Right lung (tissue), 10 donors: ENCODE results near the gene NLGN1. TPM values are rescaled to one million over a fixed set of nuclear protein-coding genes. Genes with fewer than 3 reads are reported as not detected.
"Not testable (repeated sequence)": the region's sequence is repeated elsewhere in the genome, so short reads cannot be mapped to it uniquely, and the experiment has no call there.

Source experiments
- DNase-seq, 2 donors: peaks; one replicate each; pipeline ENCODE4 v3.0.0-alpha.2; 2013
- long read RNA-seq, 8 donors: transcript quantifications; one replicate each; lab custom pipeline, GENCODE V29; 2026
- polyA plus RNA-seq, 5 donors: library from polyadenylated mRNA; unstranded; fragments of 120-200 nt; gene quantifications; one replicate each; pipeline versions ENCODE4 v1.2.1 to v1.2.3, GENCODE V29; 2013; ENCODE audit warnings: inconsistent platforms in 1 of 5, low replicate concordance in 1 of 5; ENCODE audit not compliant: insufficient read length in 5 of 5, insufficient read depth in 1 of 5

NLGN1 gene
- polyA plus RNA-seq, result 10 to 100 TPM in 1 of 5 donors, 1 to 10 TPM in 4; 3.3 to 11.4 (median 8.6) TPM
- long read RNA-seq, donor 1, partial matches to known transcripts, result 0 of 1 reads
- long read RNA-seq, donor 1, other reads (novel, unspliced or antisense), result 0 of 1 reads
- long read RNA-seq, donor 2, partial matches to known transcripts, result 0 of 1 reads
- long read RNA-seq, donor 2, other reads (novel, unspliced or antisense), result 0 of 1 reads
- long read RNA-seq, donor 3, partial matches to known transcripts, result 0 of 1 reads
- long read RNA-seq, donor 3, other reads (novel, unspliced or antisense), result 0 of 1 reads
- long read RNA-seq, donor 4, result 0 reads
- long read RNA-seq, donor 5, transcript NLGN1-202 (3 exons, 1,827 nt), result major isoform, 5 of 5 reads
- long read RNA-seq, donor 5, partial matches to known transcripts, result 0 of 5 reads
- long read RNA-seq, donor 5, other reads (novel, unspliced or antisense), result 0 of 5 reads
- long read RNA-seq, donor 6, partial matches to known transcripts, result 0 of 2 reads
- long read RNA-seq, donor 6, other reads (novel, unspliced or antisense), result 0 of 2 reads
- long read RNA-seq, donor 7, partial matches to known transcripts, result 0 of 1 reads
- long read RNA-seq, donor 7, other reads (novel, unspliced or antisense), result 0 of 1 reads
- long read RNA-seq, donor 8, partial matches to known transcripts, result 0 of 1 reads
- long read RNA-seq, donor 8, other reads (novel, unspliced or antisense), result 0 of 1 reads

GRCh38 chr3:173397161-173398110, at the start of gene NLGN1:
TSS of gene NLGN1 (plus strand) at chr3:173397744.
- DNase-seq, result peak; percentile 84 to 85

GRCh38 chr3:173351886-173352285, 45.7 kb upstream of the NLGN1 start:
- no peak for DNase-seq

DNA sequence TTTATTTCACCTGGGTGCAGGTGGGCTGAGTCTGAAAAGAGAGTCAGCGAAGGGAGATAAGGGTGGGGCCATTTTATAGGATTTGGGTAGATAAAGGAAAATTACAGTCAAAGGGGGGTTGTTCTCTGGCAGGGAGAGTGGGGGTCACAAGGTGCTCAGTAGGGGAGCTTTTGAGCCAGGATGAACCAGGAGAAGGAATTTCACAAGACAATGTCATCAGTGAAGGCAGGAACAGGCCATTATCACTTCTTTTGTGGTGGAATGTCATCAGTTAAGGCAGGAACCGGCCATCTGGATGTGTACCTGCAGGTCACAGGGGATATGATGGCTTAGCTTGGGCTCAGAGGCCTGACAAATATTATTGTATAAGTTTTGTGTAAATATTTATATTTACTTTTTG, 44.4 kb upstream of the NLGN1 start:
- DNase-seq, result not testable (repeated sequence)

DNA sequence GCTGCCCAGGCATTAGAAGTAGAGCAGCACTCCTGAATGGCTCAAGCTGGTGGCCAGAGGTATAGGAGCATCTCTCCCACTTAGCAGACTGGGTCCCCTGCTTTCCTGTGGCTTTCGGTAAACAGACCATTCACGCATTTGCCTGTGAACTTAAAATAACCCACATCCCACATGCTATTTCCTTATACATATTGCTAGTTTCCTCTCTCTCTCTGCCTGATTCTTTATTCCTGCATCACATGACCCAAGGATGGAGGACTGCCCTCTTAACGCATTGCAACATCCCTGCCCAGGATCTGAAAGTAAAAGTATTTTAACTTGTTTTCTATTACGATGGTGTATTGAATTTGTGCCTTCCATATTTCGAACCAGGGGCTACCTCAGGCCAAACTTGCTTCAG, 43.4 kb upstream of the NLGN1 start:
- no peak for DNase-seq

DNA sequence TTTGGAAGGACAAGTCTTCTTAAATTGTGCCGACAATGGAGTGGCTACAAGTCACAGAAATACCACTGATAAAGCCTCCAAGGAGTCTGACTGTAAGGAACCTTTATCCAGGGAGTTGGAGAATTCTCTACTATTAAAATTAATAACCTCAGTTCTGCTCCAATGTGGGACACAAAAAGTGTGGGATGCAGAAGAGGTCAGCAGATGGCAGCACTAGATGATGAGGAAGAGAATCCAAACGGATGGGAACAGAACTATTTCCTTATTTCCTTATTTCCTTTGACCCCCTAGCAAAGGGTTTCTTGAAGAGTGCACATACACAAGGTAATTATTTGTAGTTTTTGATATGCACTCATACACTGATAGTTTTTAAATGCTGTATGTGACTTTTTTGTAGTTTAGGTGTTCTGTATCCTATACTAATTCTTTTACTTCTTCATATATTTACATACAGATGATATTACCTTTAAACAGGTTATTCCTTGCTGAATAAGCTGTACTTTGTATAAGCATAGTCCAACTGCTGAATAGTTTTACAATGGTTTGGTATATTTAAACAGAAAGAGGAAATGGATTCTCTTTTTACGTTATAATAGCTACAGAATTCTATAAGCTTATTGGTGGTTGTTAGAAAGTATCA, 25.6 kb upstream of the NLGN1 start:
- peak; percentile 12 to 36 for DNase-seq

DNA sequence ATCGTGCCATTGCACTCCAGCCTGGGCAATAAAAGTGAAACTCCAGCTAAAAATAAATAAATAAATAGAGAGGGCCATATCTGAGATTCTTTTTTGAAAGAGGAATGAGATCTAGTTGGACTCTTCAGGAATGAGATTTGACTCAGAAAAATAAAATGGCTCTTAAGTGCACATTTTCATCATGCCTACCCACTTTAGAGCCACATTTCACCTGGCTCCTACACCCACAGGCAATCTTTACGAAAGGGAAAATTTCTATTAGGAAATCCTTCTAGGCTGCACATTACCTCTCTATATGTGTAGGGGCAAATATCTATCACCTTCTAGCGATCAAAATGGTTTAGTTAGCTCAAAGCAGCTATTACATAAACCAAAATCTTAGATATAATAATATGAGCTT, 16.9 kb upstream of the NLGN1 start:
- DNase-seq, result no peak

DNA sequence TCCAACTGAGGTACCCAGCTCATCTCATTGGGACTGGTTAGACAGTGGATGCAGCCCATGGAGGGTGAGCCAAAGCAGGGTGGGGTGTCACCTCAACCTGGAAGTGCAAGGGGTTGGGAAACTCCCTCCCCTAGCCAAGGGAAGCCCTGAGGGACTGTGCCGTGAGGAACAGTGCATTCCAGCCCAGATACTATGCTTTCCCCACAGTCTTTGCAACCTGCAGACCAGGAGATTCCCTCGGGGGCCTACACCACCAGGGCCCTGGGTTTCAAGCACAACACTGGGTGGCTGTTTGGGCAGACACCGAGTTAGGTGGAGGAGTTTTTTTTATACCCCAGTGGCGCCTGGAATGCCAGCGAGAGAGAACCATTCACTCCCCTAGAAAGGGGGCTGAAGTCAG, 15.6 kb upstream of the NLGN1 start:
- not testable (repeated sequence) for DNase-seq

GRCh38 chr3:173395073-173395411, 2.5 kb upstream of the NLGN1 start:
- DNase-seq, result no peak

DNA sequence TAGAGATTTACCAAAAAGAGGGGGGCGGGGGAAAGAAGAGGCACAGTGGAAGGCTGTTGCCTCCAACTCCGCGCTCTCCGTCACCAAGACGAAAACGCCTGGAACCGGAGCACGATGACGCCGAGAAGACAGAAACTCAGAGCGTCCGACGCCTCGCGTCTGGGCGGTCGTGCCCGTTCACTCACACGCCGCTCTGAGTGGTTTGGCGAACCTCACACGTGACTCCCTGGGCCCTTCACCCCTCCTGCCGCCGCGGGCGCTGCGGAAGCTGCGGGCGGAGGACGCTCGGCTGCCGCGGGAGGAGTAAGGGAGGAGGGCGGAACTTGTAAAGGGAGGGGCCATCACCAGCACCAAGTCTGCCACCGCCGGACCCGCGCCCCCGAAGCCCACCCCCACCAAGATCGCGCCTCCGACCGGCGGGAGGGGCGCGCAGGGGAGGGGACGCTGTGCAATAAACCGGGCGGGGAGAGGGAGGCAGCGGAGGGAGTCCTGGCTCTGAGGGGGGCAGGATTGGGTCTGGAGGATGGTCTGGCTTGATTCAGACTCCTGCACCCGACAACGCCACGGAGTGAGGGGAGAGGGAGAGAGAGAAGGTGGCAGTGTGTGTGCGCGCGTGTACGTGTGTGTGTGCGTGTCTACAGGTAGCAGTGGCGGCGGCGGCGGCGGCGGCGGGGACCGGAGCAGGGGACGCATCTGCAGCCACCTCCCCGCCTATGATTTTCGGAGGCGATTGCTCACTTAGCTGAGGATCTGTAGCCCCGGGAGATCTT, 1.9 kb upstream of the NLGN1 start:
- DNase-seq, result peak; percentile 88 to 90

DNA sequence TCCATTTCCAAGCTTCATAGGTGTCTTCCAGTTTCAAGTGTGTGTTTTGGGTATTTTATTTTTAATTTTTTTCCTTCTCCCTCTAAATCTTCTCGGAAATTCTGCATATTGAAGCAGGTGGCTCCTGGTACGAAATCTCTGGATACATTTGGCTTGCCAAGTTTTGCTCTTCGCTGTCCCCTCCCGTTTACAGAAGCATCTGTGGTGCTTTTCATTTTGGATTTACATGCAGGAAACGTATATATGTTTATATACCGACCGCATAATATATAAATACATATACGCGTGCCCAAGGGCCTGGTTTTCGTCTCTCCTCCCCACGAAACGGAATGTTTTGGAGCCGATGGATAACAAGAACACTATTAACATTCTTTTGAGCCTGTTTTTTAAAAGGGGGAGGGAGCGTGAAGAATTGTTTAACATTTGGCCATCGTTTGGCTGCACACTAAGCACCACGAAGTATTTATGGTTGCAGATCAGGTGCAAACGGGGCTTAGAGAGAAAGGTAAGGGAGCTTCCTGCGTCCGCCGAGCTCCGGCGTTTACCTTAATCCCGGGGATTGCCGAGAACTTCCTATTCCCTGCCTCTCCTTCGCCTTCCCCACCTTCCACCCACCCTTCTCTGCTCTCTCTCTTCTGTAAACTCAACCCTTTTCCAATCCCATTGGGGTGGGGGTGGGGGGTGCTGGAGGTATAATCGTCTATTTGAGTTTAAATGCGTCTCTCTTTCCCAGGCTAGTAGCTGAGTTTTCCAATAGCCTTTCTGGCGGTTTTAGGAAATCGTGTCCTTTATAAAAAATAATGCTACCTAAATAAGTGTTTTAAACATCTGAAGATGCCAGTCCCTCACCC, 1.1 kb upstream of the NLGN1 start:
- peak in 1 of 2 donors; percentile 19 for DNase-seq

DNA sequence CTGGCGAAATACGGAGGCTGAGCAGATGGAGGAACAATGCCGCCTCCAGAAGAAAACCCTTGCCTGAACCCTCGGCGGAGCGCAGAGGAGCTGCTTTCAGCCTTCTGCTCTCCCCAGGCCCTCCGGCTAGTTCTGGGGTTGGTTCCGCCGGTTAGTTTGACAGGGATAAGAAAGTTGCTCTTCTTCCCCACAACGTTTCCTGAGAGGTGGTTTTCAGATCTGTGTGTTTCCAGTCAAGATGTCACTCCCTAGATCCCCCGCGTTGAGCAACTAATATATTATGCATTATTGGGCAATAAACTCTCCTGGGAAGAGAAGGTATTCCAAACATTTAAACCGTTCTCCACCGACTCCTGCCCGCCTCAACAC, 551 bp downstream of the NLGN1 start:
- DNase-seq, result no peak

- no peak for DNase-seq
These were observed 1.5 kb downstream of the NLGN1 start for GRCh38 chr3:173399044-173399443.

DNA sequence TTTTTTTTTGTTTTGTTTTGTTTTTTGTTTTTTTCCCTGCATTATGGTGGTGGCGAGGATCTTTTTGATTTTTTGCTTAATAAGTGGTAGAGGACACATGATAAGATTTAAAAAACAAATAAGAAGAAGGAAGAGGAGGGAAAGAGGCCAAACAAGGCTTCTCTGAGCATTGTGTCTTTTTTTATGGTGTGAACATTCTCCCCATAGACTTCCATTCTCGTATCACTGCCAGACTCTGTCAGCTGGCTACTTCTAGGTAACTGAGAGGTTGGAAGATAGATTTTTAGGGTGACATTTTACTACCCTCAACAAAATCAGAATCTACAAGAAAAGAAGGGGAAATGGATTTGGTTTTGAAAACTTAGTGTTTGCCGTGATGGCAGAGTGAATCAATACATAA, 3.8 kb downstream of the NLGN1 start:
- DNase-seq, result no peak

GRCh38 chr3:173402656-173403055, 5.1 kb downstream of the NLGN1 start:
- no peak for DNase-seq

DNA sequence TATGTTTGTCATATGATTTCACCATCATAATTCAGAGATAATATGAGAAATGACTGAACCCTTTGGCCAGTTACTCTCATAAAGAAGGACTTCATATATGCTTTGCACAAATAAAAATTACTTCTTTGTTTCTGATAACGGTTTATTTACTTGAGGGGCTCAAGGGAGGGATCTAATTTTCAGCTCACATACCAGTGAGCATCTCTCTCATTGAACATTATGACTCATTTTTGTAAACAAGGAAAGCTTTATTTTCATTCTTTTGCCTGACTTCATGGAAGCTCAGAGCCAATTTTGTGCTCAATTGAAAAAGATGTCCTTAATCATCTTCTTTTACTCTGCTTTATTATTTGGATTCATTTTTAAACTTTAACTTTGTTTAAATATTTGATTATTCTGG, 5.8 kb downstream of the NLGN1 start:
- no peak for DNase-seq

DNA sequence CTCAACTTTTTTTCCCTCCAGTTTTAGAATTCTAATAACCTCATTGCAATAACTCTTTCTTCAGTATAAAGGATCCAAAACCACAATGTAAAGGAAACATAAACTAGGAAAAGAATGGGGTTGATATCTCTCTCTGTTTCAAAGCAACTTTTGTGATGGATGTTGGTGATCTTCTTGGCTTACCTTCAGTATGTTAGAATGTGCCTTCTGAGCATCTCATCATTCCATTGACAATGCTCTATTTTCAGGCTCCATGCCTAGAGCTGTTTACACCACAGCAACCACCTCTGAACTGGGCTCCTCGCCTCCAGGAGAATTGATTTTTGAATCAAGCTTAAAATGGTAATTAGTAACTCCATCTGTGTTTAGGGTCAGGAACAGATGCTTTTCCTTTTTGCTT, 6.6 kb downstream of the NLGN1 start:
- no peak for DNase-seq

GRCh38 chr3:173410436-173410835, 12.9 kb downstream of the NLGN1 start:
- DNase-seq, result no peak

DNA sequence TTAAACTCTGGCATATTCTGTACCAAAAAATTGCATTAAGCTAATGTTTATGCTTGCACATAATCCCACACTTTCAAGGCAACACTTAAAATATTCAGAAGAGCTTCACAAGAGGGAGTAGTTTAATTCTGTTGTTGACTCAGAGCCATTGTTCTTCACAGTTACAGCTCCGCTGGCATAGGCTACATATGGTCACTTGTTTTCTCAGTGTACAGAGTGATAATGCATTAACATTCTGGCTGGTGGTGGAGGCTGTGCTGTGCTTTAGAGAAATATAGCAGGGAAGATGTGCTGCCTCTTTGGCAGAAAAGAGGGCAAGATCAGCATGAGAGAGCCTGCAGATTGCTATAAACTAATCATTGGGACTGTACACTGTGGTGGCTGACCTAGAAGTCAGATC, 13.3 kb downstream of the NLGN1 start:
- peak in 1 of 2 donors; percentile 28 for DNase-seq

DNA sequence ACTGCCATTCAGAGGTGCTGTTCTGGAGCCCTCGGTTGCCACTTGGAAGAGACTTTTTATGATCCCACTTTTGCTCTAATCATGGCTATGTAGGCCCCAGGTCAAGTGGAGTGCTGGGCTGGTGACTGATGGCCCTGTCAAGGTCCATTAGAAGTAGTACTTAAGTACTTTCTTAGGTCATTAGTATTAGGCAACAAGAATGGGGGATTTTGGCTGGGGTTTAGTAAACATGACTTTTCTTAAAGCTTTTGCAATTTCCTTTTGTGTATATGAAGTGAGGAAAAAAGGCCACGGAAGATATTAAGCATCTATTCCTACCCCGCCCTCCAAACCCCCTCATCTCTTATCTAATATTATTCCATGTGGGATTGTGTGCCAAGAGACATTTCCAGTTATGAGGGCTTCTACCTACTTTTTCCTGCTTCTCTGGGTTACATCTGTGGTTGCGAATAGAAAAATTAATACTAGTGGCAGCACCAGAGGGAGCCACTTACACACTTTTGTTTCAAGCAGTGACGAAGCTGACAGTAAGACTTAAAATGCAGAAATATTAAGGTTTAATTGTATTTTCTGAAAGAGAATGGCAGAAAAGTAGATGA, 13.9 kb downstream of the NLGN1 start:
- DNase-seq, result peak; percentile 79 to 86
